Activated T-cell treated with anti-CD3 and anti-CD28 coated beads for 48 hours (primary cell): ENCODE measurements around the gene CBX1.
"Not testable (repeated sequence)": the region's sequence is repeated elsewhere in the genome, so short reads cannot be mapped to it uniquely, and the experiment has no call there.

Experiments
- DNase-seq: peaks from one replicate; pipeline ENCODE4 v3.0.0-alpha.2; 2020; ENCODE audit warnings: low read depth

The CBX1 gene

DNA sequence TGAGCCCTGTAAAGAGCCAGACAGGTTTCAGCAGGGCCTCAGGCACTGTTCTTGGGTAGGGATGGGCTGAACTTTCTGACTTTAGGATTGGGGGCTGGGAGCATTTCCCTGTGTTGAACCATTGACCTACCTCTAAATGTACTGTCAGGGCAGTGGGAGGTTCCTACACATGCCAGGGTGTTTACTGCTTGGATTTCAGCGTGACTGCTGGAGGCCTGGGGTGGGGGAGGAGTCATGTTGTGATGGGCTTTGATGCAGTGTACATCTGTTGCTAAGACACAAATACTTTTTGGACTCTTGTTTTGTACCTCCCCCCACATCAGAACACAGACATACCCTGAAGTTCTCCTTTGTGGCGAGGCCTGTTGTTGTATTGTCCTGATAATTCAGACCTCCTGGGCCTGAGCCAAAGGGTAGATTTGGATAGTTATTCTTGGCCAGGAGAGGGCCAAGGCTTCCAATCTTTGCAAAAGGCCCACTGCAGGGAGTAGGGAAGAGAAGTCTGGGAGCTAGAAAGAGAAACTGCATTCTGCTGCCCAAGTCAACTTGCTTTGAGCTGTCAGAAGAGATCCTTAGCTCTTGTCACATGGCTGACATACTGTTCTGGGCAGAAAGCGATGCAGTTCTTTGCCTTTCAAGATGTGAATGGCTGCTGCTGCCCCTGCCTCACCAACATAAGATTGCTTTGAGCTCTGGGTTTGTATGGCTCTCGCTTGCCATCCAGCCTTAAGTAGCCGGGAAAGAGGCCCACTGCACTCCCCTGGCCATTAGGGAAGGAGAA lies 49.4 kb downstream of the CBX1 start:
- no peak for DNase-seq

DNA sequence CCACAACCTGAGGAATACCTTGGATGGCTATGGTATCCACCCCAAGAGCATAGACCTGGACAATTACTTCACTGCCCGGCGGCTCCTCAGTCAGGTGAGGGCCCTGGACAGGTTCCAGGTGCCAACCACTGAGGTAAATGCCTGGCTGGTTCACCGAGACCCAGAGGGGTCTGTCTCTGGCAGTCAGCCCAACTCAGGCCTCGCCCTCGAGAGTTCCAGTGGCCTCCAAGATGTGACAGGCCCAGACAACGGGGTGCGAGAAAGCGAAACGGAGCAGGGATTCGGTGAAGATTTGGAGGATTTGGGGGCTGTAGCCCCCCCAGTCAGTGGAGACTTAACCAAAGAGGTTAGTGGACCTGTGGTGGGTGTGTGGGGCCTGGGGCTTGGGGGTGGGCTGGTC lies 50.0 kb downstream of the CBX1 start:
- DNase-seq = no peak

DNA sequence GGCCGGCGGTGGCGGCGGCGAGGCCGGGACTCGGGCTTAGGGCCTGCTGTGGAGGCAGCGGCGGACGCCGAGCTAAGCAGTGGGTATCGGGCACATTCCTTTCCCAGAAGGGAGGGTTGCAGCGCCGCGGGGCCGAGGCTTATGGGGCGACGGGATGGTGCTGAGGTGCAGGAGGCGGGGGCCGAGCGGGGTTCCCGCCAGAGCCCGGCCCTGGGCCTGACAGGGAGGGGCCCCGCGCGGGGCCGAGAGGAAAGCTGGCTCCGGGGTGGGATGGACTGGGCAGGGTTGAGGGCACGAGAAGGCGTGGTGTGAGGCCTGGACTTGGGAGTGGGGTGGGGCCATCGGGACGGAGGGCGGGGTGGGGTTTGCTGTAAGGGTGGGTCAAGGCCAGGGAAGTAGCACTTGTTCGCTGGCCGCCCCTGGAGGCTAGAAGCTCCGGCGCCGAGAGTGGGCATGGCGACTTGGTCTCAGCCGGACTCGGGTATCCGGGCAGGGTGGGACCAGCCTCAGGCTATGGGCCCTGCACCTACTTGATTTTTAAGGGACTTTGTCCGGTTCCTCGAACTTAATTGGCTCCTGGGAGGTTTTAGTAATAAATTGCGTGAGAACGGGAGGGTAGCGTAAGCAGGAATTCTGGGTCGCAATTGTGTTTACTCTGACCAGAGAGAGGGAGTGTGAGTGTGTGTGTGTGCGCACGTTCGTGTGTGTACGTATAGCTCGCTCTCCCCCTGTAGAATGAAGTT lies 52.7 kb downstream of the CBX1 start:
- no peak for DNase-seq

DNA sequence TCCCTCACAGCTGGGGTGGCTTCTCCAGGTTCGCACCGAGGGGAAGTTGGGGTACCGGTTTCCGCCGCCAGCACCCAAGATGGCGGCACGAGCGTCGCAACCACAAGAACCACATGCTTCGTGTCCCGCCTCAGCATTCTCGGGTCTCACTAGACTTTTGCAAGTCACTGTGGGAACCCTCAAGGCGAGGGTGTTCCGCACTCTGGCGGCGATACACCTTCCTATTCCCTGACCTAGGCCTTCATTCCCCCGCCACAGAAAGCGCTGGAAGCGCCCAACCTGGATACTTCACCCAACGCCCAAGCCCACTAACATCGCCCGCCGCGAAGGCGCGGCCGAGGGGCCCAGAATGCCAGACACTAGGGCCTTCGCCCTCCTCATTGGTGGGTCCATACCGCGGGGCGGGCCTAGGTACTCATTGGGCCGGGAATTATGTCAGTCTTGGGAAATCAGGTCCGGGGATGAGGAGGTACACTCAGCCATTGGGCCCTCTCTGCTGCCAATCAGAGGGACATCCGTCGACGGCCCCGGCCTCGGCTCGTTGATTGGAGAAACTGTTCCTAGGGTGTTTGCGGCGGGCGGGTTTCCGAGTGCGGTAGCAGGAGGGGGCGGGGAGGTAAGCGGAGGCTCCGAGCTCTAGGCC lies 53.4 kb downstream of the CBX1 start, which contains the start of gene NFE2L1:
Gene NFE2L1, plus strand, starts transcription at position 619 of the 643 bp plus-strand sequence. CDS start 2,760 bp downstream, outside the sequence.
- peak; percentile 95 for DNase-seq

DNA sequence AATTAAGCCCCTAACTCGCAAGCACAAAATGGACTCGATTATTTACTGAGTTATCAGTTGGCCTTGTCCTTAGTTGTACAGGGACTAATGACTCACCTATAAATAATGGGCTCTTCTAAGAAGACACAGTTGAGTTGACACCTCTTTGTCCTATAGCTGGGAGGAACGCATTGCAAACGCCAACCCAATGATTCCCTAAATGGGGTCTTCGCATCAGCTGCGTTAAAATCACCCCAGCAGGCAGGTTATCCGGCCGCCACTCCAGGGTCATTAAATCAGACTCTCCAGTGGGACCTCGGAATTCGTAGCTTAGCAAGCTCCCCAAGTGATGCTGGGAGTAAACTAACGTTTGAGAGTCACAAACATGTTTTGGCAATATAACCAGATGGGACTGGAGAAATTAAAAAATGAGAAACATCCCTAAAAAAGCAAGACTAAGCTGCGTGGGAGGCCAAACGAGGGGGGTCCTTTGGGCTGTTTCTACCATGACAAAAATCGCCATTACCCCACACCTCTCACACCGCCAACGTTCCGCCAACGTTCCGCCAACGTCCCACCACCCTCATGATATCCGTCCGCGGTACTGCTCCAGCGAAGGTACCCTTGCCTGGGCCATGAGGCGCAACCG lies 54.1 kb downstream of the CBX1 start:
- no peak for DNase-seq

DNA sequence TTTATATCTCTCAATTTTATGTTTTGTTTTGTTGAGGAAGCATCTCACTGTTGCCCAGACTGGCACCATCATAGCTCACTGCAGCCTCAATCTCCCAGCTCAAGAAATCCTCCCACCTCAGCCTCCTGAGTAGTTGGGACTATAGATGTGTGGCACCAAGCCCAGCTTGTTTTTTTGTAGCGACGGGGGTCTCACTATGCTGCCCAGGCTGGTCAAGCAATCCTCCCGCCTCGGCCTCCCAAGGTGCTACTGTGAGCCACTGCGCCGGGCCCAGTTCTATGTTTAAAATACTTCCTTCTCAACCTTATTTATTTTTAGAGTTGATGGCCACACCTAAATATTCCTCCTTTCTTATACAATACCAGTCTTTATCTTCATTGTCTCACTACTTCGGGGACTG lies 55.0 kb downstream of the CBX1 start:
- DNase-seq = no peak

DNA sequence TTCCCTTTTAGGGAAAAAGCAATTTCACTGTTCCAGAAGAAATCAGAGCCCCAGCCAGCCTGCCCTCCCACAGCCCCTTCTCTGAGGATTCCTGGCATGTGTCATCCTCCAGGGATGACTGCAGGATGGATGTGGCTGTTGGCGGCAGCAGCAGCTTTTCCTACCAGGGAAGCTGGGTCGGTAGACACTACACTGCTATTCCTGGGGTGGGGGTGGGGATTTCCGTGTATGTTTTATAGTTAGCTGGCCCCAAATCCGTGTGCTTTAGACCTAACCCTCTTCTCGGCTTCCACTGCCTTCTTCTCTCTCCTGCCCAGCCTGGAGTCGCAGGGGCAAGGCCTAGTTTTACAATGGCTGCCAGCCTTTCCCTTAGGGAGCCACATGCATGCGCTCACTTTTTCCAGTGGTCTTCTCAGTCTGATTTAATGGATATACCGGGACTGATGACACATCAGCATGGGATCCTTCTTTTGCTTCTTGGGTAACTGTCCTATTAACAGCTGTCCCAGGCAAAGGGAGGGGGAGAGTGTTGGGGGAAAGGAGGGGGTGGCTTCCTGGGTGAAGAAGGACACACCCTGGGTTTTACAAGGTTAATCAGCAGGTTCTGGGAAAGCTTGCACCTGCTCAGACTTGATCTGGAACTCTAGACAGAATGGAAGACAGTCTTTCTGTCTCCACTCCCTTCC lies 55.8 kb downstream of the CBX1 start:
- no peak for DNase-seq

DNA sequence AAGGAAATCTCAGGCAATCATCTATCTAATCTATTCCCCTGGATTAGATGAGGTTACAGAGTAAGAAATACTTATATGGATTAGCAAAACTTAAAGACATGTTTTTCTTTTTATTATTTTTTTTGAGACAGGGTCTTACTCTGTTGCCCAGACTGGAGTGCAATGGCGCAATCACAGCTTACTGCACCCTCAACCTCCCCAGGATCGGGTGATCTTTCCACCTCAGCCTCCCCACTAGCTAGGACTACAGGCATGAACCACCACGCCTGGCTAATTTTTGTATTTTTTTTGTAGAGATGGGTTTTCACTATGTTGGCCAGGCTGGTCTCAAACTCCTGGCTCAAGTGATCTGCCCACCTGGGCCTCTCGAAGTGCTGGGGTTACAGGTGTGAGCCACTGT lies 56.4 kb downstream of the CBX1 start:
- DNase-seq = no peak

DNA sequence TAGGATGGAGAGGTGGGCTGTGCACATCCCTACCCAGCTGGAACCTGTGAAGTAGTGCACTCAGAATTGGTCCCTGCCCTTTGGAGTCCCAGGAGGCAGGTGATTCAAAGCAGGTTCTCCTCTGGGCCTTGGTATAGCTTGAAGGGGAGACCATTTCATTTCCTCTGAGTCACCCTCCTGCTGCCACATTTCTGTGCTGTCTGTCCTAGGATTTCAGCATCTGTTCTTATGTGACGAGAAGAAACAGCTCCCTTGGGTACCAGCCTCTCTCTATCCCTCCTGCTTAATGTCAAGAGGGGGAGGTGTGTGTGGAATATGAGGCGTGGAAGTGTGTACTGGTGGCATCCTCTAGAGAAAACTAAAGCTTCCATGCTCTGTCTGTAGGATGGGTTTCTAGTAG lies 58.1 kb downstream of the CBX1 start:
- no peak for DNase-seq

DNA sequence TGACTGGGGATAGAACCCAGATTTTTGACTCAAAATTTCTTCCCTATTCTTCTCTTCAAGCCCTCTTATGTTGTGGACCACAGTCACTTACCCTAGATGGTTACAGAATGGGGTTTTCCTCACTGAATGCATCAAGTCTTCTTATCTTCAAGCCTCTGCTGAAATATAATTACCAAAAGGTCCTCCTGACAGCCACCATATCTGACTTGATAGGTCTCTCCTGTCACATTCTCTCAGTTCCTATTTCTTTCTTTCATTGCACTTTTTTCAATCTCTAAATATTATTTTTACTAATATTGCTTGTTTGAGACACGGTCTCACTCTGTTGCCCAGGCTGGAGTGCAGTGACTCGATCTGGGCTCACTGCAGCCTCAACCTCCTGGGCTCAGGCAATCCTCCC lies 62.6 kb downstream of the CBX1 start:
- DNase-seq = no peak

DNA sequence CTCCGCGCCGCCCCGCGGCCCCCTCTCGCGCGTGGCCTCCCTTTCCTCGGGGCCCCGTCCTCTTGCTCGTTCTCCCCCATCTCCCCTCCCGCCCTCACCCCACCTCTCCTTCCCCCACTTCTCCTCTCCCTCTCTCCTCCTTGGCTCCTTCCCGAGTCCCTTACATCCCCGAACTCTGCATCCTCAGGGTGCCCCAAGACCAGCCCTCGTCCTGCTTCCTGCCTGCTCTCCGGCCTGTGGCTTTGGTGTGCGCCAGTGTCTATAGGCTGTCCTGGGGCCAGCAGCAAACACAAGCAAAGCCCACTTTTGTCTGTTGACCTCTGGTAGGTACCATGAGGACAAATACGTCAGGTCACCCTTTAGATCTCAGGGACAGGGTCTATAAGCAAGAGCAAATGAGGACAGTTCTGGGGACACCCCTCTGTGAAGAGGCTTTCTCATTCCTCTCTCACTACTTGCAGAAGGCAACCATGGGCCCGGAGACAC lies 63.4 kb downstream of the CBX1 start:
- no peak for DNase-seq

DNA sequence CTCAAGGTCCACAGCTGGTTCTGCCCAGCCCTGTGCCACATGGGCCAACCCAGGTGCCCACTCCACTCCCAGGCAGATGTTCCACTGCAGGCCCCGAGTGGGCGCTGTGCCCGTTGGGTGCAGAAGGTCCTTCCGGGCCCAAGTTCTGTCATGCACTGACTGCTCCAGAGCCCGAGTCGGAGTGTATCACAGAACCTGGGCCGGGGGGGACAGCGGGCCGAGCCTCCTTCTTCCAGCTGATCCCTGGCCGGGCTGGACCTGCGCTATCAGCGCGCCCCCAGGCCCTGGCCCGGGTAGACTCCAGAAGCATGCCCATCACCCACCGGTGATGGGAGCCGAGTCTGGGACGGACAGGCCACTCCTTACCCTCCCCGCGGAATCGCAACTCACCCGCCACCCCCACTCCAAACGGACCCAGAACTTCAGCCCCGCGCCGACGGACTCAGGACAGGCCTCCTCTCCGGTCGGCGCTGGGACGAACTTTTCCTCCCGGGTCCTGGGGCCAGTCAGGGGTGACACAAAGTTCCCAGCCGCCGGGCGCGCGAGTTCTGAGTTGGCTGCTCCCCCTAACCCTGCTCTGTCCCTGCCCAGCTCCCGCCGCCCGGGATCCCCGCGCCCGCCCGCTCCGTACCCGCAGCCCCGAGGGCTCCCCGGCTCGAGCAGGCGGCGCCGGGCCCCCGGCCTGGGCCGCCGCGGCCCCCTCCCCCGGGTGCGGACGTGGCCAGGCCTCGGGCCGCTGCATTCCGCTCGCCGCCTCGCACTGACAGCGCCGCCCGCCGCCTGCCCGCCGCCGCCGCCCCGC lies 64.0 kb downstream of the CBX1 start, which contains the start of gene COPZ2:
Gene COPZ2, minus strand, starts transcription at position 762 of the 802 bp plus-strand sequence. Its CDS starts 20 bp downstream, at position 742.
- DNase-seq = peak; percentile 60

DNA sequence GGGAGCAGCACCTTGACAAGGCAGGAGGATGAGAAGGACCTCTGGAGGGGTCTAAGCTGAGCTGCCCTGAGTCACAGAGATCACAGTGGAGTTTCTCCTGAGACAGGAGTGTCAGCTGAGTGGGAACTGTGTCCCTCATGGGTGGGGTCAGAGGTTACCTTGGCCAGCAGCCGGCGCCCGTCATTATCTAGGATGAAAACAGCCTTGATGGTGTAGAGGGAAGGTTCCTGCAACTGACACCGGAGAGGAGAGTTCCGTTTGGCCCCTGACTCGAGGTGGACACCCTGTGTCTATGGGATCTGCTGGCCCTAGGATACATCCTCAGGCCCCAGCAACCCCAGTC lies 64.6 kb downstream of the CBX1 start:
- DNase-seq = no peak

DNA sequence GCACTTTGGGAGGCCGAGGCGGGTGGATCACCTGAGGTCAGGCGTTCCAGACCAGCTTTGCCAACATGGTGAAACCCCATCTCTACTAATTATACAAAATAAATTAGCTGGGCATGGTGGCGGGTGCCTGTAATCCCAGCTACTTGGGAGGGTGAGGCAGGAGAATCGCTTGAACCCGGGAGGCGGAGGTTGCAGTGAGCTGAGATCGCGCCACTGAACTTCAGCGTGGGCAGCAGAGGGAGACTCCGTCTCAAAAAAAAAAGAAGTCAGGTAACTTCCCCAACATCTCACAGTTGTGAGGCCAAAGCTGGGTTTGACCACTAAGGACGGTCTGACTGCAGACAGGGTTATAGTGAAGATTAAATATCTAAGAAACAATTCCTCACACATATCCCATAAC lies 66.5 kb downstream of the CBX1 start:
- not testable (repeated sequence) for DNase-seq

DNA sequence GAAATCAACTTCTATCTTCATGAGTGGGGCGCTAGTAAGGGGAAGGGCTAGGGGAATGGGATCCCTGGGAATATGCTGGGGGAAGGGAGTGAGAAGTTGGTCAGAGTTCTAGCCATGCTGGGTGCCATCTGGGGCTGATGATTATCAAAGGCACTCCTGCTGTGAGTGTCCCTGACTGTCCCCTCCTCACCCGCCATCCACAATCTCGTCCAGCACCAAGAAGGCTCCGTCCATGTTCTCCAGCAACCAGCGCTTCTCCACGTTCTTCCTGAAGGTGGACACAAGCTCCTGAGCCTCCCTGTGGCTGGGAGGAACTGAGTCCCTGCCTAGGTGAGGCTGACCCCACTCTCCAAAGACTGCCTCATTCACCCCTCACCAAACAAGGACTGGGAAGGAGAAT lies 69.3 kb downstream of the CBX1 start:
- DNase-seq = no peak

DNA sequence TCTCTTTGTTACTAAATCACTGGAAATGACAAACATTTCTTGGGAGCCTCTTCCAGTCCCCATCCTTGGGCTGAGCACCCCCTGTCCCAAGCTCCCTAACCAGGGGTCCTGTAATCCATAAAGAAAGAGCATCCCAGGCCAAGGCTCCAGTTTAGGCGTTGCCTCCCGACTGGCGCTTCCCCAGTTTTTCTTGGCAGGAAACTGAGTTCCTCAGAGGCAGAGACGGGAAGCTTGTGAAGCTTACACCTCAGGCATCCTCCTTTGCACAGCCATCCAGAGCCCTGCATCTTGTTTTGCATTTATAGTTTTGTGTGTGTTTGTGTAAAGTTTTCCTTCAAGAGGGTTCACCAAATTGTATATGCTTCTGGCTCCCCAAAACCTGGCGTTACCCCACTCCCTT lies 70.7 kb downstream of the CBX1 start:
- DNase-seq = no peak

DNA sequence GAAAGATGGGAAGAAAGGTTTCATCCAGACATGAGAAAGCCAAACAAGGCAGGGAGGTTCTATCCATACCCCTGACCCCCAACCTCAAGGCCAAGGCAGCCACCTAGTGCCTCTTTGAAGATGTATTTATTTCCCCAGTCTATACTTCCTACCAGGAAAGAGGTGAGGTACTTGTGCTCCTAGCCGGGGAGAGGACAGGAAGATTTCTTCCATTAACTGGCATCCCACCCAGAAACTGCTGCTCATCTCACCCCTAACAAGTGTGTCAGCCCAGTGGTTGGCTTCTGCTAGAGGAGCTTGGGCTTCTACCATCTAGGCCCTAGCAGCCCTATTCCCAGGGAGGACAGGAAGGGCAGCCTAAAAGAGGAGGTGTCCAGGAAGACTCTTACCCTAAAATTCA lies 72.5 kb downstream of the CBX1 start:
- DNase-seq = no peak

DNA sequence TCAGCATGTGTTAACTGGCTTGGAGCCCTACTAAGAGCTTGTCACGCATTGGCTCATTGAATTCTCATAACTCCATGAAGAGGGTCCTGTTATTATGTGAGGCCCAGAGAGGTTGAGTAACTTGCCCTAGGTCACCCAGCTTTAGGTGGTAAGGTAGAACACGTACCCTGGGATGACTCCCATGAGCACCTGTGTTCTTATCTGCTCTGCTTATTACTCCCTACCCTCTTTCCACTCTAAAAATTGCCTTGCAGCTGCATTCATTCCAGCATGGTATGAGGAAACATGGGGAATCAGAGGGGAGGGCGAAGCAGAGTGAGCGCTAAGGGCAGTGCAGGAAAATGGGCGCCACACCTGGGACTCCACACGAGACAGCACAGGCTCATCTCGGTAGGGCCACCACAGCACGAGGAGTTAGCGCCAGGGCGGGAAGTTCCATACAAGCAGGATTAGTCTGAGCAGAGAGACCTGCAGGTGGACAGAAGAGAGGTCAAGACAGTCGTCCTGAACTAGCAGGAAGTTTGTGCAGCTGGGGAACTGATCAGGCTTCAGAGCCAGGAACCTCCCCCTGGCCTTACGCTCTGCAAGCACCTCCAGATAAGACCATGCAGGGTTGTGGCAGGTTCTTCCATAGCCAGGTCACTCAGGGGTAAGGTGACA lies 73.8 kb downstream of the CBX1 start:
- DNase-seq = no peak

DNA sequence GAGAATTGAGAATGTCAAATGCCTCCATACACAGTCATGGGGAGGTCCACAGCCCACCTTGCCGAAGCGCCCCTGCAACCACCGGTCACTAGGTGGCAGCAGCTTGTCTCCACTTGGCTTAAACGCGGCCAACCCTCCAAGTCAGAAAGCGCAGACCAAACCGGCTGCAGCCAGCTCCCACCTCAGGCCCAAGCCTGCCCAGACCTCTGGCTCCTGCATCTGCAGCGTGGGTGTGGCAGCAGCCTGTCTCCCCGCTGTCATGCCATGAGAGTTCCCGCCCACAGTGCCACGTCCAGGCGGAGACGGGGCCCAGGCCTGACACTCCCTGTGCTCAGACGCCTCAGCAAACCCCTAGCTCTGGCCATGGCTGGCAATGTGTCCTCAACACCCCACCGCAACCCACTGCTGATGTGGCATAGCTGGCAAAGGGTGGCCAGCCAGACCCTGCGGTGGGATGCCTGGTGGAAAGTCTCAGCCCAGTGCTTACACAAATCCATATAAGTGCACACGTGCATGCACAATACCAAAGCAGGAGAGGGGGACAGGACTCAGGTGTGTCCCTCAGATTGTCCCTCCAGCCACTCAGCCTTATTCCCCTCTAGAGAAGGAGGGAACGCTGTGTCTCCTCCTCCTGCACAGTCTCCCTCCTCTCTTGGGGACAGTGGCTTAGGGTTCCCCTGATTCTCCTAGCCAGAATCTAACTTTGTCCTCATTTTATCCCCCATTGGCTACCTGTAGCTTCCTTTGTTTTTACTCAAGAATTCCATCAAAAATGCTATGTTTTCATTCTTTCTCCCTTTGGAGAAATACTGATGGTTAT lies 74.6 kb downstream of the CBX1 start:
- peak; percentile 68 for DNase-seq
